Uterus (tissue), 4 donors: ENCODE data around the gene AHCYL1. TPM values are rescaled to one million over a fixed set of nuclear protein-coding genes. Genes with fewer than 3 reads are reported as not detected.

ENCODE experiments used
- DNase-seq, 2 donors: peaks; one replicate each; pipeline ENCODE4 v3.0.0-alpha.2; 2019 to 2020
- H3K27ac ChIP-seq, 2 donors: fragments of 200-600 bp; sonication (generic); 1 replicate in 1 of 2; 2 replicates in 1 of 2; pipeline ENCODE4 v1.5.1; 2016 to 2018
- H3K27me3 ChIP-seq, 2 donors: fragments of 200-600 bp; sonication (generic); one replicate each; pipeline ENCODE4 v1.5.1; 2018 to 2019; ENCODE audit warnings: control low read depth in 1 of 2
- H3K36me3 ChIP-seq, 2 donors: fragments of 200-600 bp; sonication (generic); one replicate each; pipeline ENCODE4 v1.5.1; 2019; ENCODE audit warnings: control low read depth in 1 of 2
- H3K4me1 ChIP-seq, 2 donors: fragments of 200-600 bp; sonication (generic); one replicate each; pipeline ENCODE4 v1.5.1; 2018 to 2019; ENCODE audit warnings: control low read depth in 1 of 2
- H3K4me3 ChIP-seq, 2 donors: fragments of 200-600 bp; sonication (generic); 1 replicate in 1 of 2; 2 replicates in 1 of 2; pipeline ENCODE4 v1.5.1; 2018 to 2019; ENCODE audit warnings: mild to moderate bottlenecking in 1 of 2
- H3K9me3 ChIP-seq, 2 donors: fragments of 200-600 bp; sonication (generic); one replicate each; pipeline ENCODE4 v1.5.1; 2019; ENCODE audit warnings: control low read depth in 1 of 2
- CTCF ChIP-seq, 4 experiments: fragments of 200-600 bp in 2 of 4; fragments of 450-650 bp in 2 of 4; sonication (generic) in 2 of 4; IDR thresholded peaks; one replicate each; pipeline ENCODE4 v1.5.1; 2016 to 2019; ENCODE audit warnings: antibody characterized with exemption in 4 of 4, mild to moderate bottlenecking in 2 of 4, moderate library complexity in 1 of 4
- POLR2A ChIP-seq, 2 donors: fragments of 450-650 bp; IDR thresholded peaks; one replicate each; pipeline ENCODE4 v1.6.1; 2016; ENCODE audit warnings: antibody characterized with exemption in 2 of 2, mild to moderate bottlenecking in 1 of 2, moderate library complexity in 1 of 2
- intact Hi-C: fragments of 100-400 bp; cut with DNase I; formaldehyde crosslinking; loops from one replicate; pipeline ENCODE4 v1.15.1; 2023; ENCODE audit warnings: low total_unique reads
- total RNA-seq, 4 donors: library from RNA; depleted of rRNA in 3 of 4; stranded (reverse); fragments of >200 nt in 3 of 4; gene quantifications; one replicate each; pipeline versions ENCODE4 v1.1.0 to v1.2.4, GENCODE V29; 2014 to 2023
- donor health status: DM: yes; HTN: yes; CAD: no.

The AHCYL1 gene
- total RNA-seq, 4 donors from 2014 or later, result 51.2 to 183 (median 70.2) TPM

DNA sequence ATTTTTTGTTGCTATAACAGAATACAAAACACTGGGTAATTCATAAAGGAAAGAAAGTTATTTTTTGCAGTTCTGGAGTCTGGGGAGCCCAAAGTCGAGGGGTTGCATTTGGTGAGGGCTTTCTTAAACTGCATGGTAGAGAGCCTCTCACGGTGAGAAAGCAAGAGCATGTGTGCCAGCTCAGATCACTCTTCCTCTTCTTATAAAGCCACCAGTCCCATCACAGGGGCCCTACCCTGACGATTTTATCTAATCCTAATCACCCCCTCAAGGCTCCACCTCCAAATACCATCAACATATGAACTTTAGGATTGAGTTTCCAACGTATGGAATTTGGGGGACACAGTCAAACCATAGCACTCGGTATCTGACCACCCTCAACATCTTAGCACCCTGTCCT is 48.9 kb downstream of the AHCYL1 start:
- Histone ChIP-seq H3K4me3 (no peak overlapping the region), H3K27me3 (no peaks in the 10 kb centered on the region), H3K27ac (no peak overlapping the region), H3K9me3 (no peaks in the 10 kb centered on the region), H3K36me3 (no peaks in the 10 kb centered on the region), H3K4me1 (peaks cover 0 to 5% of the 10 kb centered on the region in 2 donors)
- DNase-seq, result no peak
- TF ChIP-seq POLR2A (IDR thresholded peaks at IDR 0.05) (no peak), CTCF (IDR thresholded peaks at IDR 0.05) (no peak)
- intact Hi-C loops, result no loop called here

DNA sequence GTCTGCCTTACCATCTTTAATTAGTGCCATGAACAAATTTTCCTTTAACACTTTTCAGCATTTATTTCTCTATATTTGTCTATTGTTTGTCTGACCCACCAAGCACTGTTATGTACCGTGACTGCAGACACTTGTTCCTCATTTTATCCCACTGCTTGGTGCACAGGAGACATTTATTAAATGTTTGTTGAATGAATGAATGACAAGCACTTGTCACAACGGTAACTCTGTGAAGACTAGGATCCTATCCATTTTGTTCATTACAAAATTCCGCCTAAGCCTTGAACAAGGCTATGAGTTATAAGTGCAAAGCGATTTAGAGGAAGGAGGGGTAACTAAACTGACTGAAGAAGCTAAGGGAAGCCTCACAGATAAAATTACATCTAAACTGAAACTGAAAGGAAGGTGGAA is 49.5 kb downstream of the AHCYL1 start:
- H3K9me3 ChIP-seq, result no peaks in the 10 kb centered on the region
- DNase-seq, result no peak
- H3K36me3 ChIP-seq, result no peaks in the 10 kb centered on the region
- intact Hi-C loops, result no loop called here
- TF ChIP-seq CTCF (IDR thresholded peaks at IDR 0.05), result no peak
- no peak for TF ChIP-seq POLR2A (IDR thresholded peaks at IDR 0.05)
- H3K4me1 ChIP-seq, result peaks cover 0 to 5% of the 10 kb centered on the region in 2 donors
- peak overlapping the region; percentile 82 to 92 for H3K4me3 ChIP-seq
- H3K27me3 ChIP-seq, result no peaks in the 10 kb centered on the region
- H3K27ac ChIP-seq, result peak overlapping the region; percentile 93 to 94

- DNase-seq, result peak; percentile 94 to 95
- Histone ChIP-seq H3K4me1 (peaks cover 0 to 5% of the 10 kb centered on the region in 2 donors), H3K36me3 (no peaks in the 10 kb centered on the region), H3K27me3 (no peaks in the 10 kb centered on the region), H3K4me3 (peak within 1 kb of the TSS; percentile 82 to 92), H3K9me3 (no peaks in the 10 kb centered on the region), H3K27ac (peak within 1 kb of the TSS; percentile 93 to 94)
- intact Hi-C loops, result no loop called here
- TF ChIP-seq POLR2A (IDR thresholded peaks at IDR 0.05) (peak in 1 of 2 donors; percentile 60), CTCF (IDR thresholded peaks at IDR 0.05) (peak in 1 of 4 experiments; percentile 32)
Observed at GRCh38 chr1:110034451-110035235, 50.1 kb downstream of the AHCYL1 start, which contains the start of gene STRIP1. Gene STRIP1, plus strand, starts transcription at chr1:110034624. Its CDS starts 14 bp downstream, at chr1:110034638.

- Histone ChIP-seq H3K9me3 (no peaks in the 10 kb centered on the region), H3K27me3 (no peaks in the 10 kb centered on the region), H3K4me1 (peaks cover 0 to 5% of the 10 kb centered on the region in 2 donors), H3K27ac (peak overlapping the region; percentile 93 to 94), H3K4me3 (peak overlapping the region; percentile 82 to 92), H3K36me3 (no peaks in the 10 kb centered on the region)
- intact Hi-C loops, result no loop called here
- no peak for DNase-seq
- TF ChIP-seq POLR2A (IDR thresholded peaks at IDR 0.05), result no peak
- TF ChIP-seq CTCF (IDR thresholded peaks at IDR 0.05), result no peak
Observed at GRCh38 chr1:110035236-110035752, 50.7 kb downstream of the AHCYL1 start.

- Histone ChIP-seq H3K4me3 (no peak overlapping the region), H3K27me3 (no peaks in the 10 kb centered on the region), H3K27ac (no peak overlapping the region), H3K36me3 (no peaks in the 10 kb centered on the region), H3K4me1 (peaks cover 0 to 5% of the 10 kb centered on the region in 2 donors), H3K9me3 (no peaks in the 10 kb centered on the region)
- TF ChIP-seq POLR2A (IDR thresholded peaks at IDR 0.05) (no peak), CTCF (IDR thresholded peaks at IDR 0.05) (no peak)
- intact Hi-C loops, result no loop called here
- DNase-seq, result no peak
Observed at GRCh38 chr1:110038271-110038670, 53.7 kb downstream of the AHCYL1 start.
